Panc1 (cell line): ENCODE results near the gene AEBP1.

Experiments used
- POLR2AphosphoS5 ChIP-seq: IDR thresholded peaks from 2 replicates; pipeline ENCODE4 v1.6.1; 2012; ENCODE audit warnings: mild to moderate bottlenecking, low read depth, low read length, moderate library complexity
- TCF7L2 ChIP-seq: IDR thresholded peaks from 2 replicates; pipeline ENCODE4 v1.6.1; 2011; ENCODE audit warnings: mild to moderate bottlenecking, low read depth, low read length, inconsistent platforms
- TF ChIP-seq, protein P1 (sequence below): fragments of 450-650 bp; IDR thresholded peaks from 2 replicates; pipeline ENCODE4 v1.5.1; 2017; ENCODE audit warnings: mild to moderate bottlenecking

DNA sequence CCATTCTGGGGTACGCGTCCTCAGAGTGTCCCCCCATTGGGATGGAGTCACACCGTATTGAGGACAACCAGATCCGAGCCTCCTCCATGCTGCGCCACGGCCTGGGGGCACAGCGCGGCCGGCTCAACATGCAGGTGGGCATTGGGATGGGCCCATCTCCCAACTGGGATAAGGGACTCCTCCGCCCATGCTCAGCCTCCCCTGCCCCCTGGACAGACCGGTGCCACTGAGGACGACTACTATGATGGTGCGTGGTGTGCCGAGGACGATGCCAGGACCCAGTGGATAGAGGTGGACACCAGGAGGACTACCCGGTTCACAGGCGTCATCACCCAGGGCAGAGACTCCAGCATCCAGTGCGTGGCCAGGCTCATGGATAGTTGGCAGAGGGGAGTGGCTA lies 5.8 kb downstream of the AEBP1 start:
- TF ChIP-seq POLR2AphosphoS5 (no peak), TCF7L2 (no peak)
- TF ChIP-seq, protein P1, sequence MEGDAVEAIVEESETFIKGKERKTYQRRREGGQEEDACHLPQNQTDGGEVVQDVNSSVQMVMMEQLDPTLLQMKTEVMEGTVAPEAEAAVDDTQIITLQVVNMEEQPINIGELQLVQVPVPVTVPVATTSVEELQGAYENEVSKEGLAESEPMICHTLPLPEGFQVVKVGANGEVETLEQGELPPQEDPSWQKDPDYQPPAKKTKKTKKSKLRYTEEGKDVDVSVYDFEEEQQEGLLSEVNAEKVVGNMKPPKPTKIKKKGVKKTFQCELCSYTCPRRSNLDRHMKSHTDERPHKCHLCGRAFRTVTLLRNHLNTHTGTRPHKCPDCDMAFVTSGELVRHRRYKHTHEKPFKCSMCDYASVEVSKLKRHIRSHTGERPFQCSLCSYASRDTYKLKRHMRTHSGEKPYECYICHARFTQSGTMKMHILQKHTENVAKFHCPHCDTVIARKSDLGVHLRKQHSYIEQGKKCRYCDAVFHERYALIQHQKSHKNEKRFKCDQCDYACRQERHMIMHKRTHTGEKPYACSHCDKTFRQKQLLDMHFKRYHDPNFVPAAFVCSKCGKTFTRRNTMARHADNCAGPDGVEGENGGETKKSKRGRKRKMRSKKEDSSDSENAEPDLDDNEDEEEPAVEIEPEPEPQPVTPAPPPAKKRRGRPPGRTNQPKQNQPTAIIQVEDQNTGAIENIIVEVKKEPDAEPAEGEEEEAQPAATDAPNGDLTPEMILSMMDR: no peak
